Mononuclear cell (primary cell): ENCODE data around the gene ZNF311. TPM values are rescaled to one million over a fixed set of nuclear protein-coding genes. Genes with fewer than 3 reads are reported as not detected.

Experiments used
- H3K27me3 ChIP-seq: 2 replicates; pipeline ENCODE4 v1.6.0; 2011; ENCODE audit warnings: low read length, control low read depth; ENCODE audit not compliant: insufficient read depth
- H3K4me1 ChIP-seq: 2 replicates; pipeline ENCODE4 v1.5.1; 2011; ENCODE audit warnings: mild to moderate bottlenecking, low read length, control low read depth; ENCODE audit not compliant: insufficient read depth
- H3K4me3 ChIP-seq: 2 replicates; pipeline ENCODE4 v1.5.1; 2011; ENCODE audit warnings: mild to moderate bottlenecking, low read length, moderate library complexity
- H3K9me3 ChIP-seq: 2 replicates; pipeline ENCODE4 v1.5.1; 2011; ENCODE audit warnings: low read depth, mild to moderate bottlenecking, control low read depth, low read length
- total RNA-seq: library from RNA; depleted of rRNA; stranded (reverse); fragments of >200 nt; gene quantifications from one replicate; pipeline ENCODE4 v1.2.3, GENCODE V29; 2012

Gene ZNF311
- total RNA-seq, 1 donor: 0.10 TPM

DNA sequence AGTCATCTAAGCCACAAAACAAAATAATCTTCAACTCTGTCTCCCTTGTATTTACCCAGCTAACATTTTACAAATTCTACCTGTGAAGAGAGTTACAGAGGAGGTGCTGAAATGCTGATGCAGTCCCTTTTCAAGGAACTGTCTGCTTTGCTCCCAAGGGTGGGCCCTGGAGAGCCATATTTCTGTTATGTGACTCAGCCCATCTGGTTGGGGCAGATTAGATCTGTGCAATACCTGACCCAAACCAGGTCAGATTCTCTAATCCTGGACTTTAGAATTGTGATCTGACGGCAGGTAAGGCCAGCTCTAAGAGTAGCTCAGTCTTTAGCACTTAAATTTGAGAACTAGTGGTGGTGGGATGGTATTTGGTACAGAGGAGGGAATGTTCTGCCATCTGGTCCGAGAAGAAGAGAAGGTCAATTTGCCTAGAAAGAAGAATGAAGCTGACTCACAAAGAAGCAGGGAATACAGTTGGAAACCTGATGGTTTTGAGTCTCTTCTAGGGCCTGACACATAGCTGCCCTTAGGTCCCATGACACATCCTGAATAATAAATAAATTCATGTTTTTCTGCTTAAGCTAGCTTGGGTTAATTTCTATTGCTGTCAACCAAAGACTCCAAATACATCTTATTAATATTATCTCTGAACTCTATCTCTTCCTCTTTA lies 8.1 kb downstream of the ZNF311 start:
- Histone ChIP-seq H3K4me1 (no peaks in the 10 kb centered on the region), H3K9me3 (no peaks in the 10 kb centered on the region)

DNA sequence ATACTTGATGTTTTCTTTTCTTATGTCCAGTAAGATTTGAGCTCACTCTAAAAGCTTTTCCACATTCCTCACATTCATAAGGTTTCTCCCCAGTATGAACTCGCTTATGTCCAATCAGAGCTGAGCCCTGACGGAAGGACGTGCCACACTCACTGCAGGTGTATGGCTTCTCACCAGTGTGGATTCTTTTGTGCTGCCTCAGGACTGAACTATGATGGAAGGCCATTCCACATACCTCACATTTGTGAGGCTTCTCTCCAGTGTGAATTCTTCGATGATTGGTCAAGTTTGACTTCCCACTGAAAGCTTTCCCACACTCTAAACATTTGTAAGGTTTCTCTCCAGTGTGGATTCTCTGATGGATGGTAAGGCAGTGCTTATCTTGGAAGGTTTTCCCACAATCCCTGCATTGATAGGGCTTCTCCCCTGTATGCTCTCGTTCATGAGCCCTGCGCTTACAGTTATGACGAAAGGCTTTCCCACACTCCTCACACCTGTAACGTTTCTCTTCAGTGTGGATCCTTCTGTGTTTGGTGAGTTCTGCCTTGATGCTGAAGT lies 9.9 kb downstream of the ZNF311 start:
- H3K9me3 ChIP-seq: no peaks in the 10 kb centered on the region
- no peaks in the 10 kb centered on the region for H3K4me1 ChIP-seq
- no peak overlapping the region for H3K4me3 ChIP-seq
- H3K27me3 ChIP-seq: peaks cover 4% of the 10 kb centered on the region

More for the DNA sequence above, 8.1 kb downstream of the ZNF311 start:
- Histone ChIP-seq H3K4me3 (no peak overlapping the region), H3K27me3 (peaks cover 4% of the 10 kb centered on the region)

DNA sequence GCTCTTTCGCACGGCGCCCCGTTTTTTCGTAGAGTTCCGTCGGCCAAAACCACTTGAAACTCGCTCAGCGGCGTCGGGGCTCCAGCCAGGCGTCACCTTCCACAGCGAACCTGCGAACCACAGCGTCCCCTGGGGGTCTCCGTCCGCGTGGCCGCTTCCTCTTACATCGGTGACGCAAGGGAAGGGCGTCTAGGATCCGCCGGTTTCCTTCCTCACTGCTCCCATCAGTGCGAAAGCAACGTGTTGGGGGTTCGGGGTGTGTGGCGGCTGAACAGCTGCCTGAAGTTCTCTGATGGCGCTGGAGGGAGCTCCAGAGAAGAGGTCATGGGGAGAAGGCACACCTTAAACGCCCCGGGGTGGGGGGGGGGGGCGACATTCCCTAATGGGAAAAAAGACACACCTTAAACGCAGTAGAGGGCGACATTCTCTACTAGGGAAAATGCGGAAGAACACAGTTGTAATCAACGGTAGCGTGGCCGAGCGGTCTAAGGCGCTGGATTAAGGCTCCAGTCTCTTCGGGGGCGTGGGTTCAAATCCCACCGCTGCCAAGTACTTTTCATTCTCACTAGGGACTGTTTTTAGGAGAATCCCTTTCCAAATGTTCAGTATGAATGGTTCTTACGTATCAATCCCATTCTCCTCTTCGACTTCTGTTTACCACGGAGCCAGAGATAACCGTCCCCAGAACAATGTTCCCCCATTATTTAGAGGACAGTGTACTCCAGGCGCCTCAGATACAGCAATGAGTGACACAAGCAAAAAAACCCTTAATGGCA lies 16.4 kb downstream of the ZNF311 start:
- Histone ChIP-seq H3K27me3 (peaks cover 14% of the 10 kb centered on the region), H3K9me3 (no peaks in the 10 kb centered on the region), H3K4me1 (peaks cover 19% of the 10 kb centered on the region), H3K4me3 (peak overlapping the region; percentile 7)

DNA sequence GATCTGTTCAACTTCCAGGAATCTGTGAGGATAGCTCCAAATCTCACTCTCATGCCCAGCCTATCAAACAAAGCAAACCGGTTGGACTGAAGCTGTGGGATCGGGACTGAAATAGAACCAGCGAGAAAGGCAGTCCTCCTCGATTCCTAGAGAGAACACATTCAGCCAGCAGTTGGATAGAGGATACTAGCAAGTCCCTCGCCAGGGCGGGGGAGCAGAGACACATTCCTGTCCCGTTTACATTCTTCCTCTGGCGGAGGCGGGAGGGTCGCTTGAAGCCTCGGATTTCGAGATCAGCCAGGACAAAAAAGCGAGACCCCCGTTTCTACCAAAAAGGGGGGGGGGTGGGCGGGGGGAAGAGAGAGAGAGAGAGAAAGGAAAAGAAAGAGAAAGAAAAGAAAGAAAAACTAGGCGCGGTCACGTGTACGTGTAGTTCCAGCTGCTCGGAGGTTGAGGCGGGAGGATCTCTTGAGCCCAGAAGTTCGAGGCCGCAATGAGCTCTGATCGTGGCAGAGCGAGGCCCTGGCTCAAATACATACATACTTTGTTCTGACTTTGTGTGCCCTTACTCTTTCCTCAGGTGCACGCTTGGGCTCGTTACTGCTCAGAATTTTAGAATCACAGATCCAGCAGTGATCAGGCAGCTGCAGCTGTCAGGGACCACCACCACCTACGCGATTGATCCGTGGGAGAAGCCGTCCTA lies 19.5 kb downstream of the ZNF311 start:
- H3K4me3 ChIP-seq: no peak overlapping the region
- H3K4me1 ChIP-seq: peaks cover 36% of the 10 kb centered on the region
- H3K9me3 ChIP-seq: no peaks in the 10 kb centered on the region
- H3K27me3 ChIP-seq: peaks cover 11% of the 10 kb centered on the region

DNA sequence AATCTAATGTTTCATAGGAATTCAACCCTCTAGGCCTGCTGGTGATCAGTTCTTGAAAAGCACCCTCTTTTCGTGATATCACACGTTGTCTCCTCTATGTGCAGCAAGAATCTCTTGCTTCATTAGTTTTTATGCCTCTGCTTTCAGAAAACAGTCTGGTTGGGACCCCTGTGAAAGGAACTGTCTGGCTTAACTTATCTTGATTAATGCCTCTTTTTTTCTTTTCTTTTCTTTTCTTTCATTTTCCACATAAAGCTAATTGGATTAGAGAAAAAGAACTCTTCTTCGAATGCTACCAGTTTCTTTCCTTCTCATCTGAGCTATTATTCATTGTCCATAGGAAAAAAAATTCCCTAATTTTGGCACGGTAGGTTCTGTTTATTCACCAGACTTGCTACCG lies 21.3 kb downstream of the ZNF311 start:
- Histone ChIP-seq H3K9me3 (no peaks in the 10 kb centered on the region), H3K4me3 (no peak overlapping the region), H3K4me1 (peaks cover 37% of the 10 kb centered on the region)

DNA sequence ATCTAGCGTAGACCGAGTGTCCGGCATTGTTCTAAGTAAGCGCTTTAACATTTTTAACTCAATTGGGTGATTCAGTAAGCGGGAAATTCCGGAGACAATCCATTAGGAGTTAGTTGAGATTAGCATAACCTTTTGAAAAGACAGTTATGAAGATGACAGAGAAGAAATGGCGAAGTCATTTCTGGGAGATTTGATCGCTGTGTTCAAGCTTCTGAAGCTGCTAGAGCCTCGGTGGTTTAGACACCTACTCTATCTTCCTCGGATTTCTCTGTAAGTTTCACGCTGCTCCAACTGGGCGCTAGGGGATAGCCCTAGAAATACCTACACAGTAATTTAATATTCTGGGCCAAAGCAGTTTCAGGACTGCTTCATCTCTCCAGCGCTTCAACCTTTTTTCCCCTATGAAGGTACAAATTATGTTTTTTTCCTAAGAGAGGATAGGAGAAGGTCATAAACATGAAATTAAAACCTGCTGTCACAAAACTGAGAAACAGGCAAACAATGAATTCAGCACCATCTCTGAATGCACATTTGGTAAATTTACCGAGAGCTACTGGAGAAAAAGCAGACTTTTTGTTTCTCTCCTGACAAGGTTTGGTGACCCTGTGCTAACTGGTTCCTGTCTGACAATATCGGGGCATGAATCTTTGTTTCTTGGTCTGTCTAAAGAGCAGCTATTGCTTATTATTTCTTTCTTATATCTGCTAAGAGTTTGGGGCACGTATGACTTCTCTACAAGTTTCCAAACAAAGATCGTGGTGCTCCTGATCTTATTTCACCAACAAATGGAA lies 22.4 kb downstream of the ZNF311 start:
- H3K4me1 ChIP-seq: peaks cover 36% of the 10 kb centered on the region

More for the DNA sequence above, 21.3 kb downstream of the ZNF311 start:
- peaks cover 15% of the 10 kb centered on the region for H3K27me3 ChIP-seq

DNA sequence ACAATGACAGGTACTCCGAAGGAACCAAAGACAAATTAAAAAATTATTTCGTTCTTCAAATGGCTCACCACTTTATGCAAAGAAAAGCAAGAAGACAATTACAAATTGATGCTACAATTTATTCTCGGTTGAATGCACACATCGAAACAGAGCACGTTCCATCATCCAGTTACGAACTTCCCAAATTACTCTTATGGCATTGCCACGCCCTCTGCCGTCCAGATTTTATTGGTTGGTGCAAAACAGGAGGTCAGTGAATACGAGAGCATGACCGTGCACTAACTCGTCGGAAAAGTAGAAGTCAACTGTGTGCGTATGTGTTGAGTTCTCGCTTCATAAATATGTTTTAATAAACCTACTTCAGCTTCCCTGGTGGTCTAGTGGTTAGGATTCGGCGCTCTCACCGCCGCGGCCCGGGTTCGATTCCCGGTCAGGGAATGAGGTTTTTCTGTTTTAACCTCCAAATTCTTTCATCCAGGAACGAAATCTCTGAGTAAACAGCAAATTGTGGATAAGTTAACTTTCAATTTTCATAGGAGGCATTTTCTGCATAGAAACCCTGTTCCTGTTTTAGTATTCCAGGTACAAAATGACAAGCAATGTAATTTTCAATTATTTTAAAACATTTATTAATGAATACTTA lies 23.2 kb downstream of the ZNF311 start:
- Histone ChIP-seq H3K27me3 (peaks cover 15% of the 10 kb centered on the region), H3K9me3 (no peaks in the 10 kb centered on the region), H3K4me1 (peaks cover 43% of the 10 kb centered on the region), H3K4me3 (peak overlapping the region; percentile 74)

More for the DNA sequence above, 22.4 kb downstream of the ZNF311 start:
- Histone ChIP-seq H3K27me3 (peaks cover 14% of the 10 kb centered on the region), H3K9me3 (no peaks in the 10 kb centered on the region), H3K4me3 (peak overlapping the region; percentile 74)

DNA sequence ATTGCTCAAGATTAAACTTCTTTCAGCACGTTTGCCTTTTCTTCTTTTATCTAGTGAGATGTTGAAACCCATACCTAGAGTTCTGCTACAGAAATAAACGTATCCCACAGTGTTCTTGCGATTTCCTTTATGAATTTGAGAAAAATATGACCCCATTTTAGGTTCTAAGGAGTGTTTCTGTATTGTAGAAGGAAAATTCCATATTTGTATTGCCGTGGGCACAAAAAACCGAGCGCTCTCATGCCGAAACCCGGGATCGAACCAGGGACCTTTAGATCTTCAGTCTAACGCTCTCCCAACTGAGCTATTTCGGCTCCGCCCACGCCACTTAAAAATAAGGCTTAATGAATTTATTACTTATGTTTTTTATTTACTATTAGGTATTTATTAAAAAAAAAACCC lies 23.7 kb downstream of the ZNF311 start:
- H3K4me1 ChIP-seq: peaks cover 44% of the 10 kb centered on the region
- peak overlapping the region; percentile 74 for H3K4me3 ChIP-seq
- peaks cover 15% of the 10 kb centered on the region for H3K27me3 ChIP-seq
- H3K9me3 ChIP-seq: no peaks in the 10 kb centered on the region

DNA sequence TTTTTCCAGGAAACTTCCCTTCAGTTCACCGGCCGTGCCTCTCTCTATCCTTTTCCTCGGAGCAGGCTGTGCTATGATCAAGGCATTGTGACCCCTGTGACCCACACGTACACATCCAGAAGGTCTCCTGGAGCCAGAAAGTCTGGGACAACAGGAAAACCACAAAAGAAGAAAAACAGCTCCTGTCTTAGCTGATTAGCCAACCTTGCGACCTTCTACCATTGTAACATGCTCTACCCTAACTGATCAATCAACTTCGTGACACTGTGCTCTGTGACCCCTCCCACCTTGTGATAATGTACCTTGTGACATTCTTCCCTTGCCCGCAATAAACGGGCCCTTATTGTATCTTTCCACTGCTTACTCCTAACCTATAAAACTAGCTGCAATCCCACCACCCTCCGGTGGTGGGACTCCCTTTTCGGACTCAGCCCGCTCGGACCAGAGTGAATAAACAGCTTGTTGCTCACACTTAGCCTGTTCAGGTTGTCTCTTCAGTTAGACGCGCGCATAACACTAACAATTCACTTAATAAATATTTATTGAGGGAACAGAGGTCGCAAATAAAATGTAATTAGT lies 24.2 kb downstream of the ZNF311 start:
- Histone ChIP-seq H3K9me3 (no peaks in the 10 kb centered on the region), H3K4me3 (peak overlapping the region; percentile 74), H3K27me3 (peaks cover 12% of the 10 kb centered on the region), H3K4me1 (peaks cover 41% of the 10 kb centered on the region)

DNA sequence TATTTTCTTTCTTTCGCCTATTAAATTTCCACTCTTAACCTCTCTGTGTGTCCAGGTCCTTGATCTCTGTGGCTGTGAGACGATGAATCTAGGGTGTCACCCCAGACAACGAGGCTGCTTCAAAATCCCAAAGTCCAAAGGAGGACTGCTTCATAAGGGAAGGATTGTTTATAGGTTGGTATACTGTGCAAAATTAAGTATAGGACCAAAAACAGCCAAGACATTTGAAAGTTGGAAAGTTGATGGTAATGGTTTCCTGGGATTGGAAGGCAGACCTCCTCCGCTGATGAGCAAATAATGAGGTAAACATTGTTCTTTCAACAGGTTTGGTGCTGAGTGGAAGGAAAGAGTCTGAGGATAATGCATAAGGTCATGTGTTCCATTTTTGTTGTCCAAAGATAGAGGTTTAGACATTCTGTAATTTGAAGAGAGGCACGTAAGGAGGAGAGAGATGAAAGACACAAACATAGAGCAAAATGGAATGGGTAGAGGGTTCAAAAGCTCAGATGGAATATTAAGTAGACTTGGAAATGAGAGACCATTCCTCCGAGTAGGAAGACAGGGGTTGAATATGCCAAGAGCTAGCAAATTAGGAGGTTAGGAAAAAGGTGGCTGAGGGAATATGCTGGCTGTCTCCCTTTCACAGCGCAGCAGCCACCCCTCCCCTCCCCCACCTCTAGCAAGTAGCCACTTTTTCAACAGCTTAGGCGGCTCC lies 24.8 kb downstream of the ZNF311 start:
- Histone ChIP-seq H3K27me3 (peaks cover 11% of the 10 kb centered on the region), H3K4me3 (peak overlapping the region; percentile 74), H3K9me3 (no peaks in the 10 kb centered on the region), H3K4me1 (peaks cover 37% of the 10 kb centered on the region)

DNA sequence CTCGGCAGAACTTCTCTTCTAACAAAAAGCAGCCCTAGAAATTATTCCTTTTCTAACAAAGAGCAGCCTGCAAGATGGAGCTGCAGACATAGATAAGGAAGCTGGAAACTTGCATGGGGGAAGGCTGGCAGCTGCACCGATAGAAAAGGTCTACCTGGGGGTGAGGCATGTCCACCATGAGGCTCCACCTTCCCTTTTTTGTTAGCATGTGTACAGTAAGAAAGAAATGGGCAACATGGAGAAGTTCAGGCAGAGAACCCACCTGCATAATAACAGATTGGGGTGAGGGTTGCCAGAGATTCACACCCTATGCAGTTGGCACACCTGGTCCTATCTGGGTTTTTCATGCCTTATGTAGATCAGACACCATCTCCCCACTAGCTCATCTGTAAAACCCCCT lies 25.4 kb downstream of the ZNF311 start:
- Histone ChIP-seq H3K9me3 (no peaks in the 10 kb centered on the region), H3K4me1 (peaks cover 34% of the 10 kb centered on the region), H3K27me3 (peaks cover 11% of the 10 kb centered on the region), H3K4me3 (no peak overlapping the region)

DNA sequence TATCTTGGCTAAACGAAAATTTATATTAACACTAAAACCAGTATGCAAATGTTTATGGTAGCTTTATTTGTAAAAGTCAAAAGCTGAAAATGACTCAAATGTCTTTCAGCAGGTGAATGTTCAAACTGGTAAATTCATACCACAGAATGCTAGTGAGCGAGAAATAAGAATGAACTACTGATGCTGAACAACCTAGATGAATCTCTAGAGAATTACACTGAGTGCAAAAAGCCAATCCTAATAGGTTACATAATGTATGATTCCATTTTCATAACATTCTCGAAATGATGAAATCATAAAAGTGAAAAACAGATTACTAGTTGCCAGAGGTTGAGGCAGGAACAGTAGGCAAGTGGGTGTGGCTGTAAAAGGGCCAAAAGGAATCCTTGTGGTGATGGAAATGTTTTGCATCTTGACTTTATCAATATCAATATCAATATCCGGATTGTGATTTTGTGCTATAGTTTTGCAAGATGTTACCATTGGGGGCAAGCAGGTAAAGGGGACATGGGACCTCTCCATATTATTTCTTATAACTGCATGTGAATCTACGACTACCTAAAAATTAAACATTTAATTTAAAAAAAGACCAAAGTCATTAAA lies 26.1 kb downstream of the ZNF311 start:
- H3K4me1 ChIP-seq: peaks cover 34% of the 10 kb centered on the region
- peaks cover 11% of the 10 kb centered on the region for H3K27me3 ChIP-seq
- no peaks in the 10 kb centered on the region for H3K9me3 ChIP-seq
- H3K4me3 ChIP-seq: no peak overlapping the region

DNA sequence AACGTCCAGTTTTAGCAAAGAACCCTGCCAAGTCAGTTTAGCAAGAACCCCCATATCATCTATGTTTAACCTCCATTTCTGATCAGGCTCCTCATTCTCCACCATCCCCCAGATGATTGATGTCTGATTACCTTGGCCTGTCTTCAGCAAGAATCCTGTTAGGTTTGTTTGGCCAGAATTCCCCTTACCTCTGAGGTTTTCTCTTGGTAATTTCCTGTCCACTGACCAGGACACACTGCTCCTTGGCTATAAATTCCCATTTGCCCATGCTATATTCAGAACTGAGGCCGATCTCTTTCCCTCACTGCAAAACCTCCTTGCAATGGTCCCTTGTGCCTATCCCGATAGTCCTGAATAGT lies 27.0 kb downstream of the ZNF311 start:
- peaks cover 11% of the 10 kb centered on the region for H3K27me3 ChIP-seq
- no peaks in the 10 kb centered on the region for H3K9me3 ChIP-seq
- no peak overlapping the region for H3K4me3 ChIP-seq
- peaks cover 34% of the 10 kb centered on the region for H3K4me1 ChIP-seq
